Breast epithelium (tissue), 3 donors: Measurements from ENCODE around the gene CDC20.

Source experiments
- POLR2AphosphoS5 ChIP-seq, 3 donors: sonication (generic); formaldehyde crosslinking; IDR thresholded peaks; one replicate each; pipeline ENCODE4 v1.6.1; 2017; ENCODE audit warnings: antibody characterized with exemption in 3 of 3
- TF ChIP-seq, protein P1 (sequence below), 3 donors: fragments of 450-650 bp; IDR thresholded peaks; one replicate each; pipeline ENCODE4 v1.5.1; 2016 to 2017; ENCODE audit warnings: antibody characterized with exemption in 3 of 3, mild to moderate bottlenecking in 3 of 3, moderate library complexity in 3 of 3

GRCh38 chr1:43349594-43350306, 9.0 kb upstream of the CDC20 start:
- TF ChIP-seq, protein P1, sequence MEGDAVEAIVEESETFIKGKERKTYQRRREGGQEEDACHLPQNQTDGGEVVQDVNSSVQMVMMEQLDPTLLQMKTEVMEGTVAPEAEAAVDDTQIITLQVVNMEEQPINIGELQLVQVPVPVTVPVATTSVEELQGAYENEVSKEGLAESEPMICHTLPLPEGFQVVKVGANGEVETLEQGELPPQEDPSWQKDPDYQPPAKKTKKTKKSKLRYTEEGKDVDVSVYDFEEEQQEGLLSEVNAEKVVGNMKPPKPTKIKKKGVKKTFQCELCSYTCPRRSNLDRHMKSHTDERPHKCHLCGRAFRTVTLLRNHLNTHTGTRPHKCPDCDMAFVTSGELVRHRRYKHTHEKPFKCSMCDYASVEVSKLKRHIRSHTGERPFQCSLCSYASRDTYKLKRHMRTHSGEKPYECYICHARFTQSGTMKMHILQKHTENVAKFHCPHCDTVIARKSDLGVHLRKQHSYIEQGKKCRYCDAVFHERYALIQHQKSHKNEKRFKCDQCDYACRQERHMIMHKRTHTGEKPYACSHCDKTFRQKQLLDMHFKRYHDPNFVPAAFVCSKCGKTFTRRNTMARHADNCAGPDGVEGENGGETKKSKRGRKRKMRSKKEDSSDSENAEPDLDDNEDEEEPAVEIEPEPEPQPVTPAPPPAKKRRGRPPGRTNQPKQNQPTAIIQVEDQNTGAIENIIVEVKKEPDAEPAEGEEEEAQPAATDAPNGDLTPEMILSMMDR (IDR thresholded peaks at IDR 0.05), result no peak
- no peak for TF ChIP-seq POLR2AphosphoS5 (IDR thresholded peaks at IDR 0.05)
